CD4-positive, alpha-beta T cell (primary cell): Measurements from ENCODE around the gene SKIL. TPM values are rescaled to one million over a fixed set of nuclear protein-coding genes. Genes with fewer than 3 reads are reported as not detected.
A peak's percentile ranks its signal among the peaks of the same experiment; 100 is the strongest.

ENCODE experiments used
- ATAC-seq: fragments of 200-7000 bp; cut with Tn5 transposase; one replicate; pipeline ENCODE4 v1.10.0; 2022; ENCODE audit warnings: mild to moderate bottlenecking; ENCODE audit not compliant: poor library complexity
- CTCF ChIA-PET: fragments of 350-600 bp; sonication (Branson Sonifier 250); formaldehyde crosslinking; loops from one replicate; lab custom pipeline; 2021; ENCODE audit warnings: antibody characterized with exemption, inconsistent platforms; lab: Charles Lee
- POLR2A ChIA-PET: fragments of 350-600 bp; sonication (Branson Sonifier 250); formaldehyde crosslinking; loops from one replicate; lab custom pipeline; 2021; ENCODE audit warnings: antibody characterized with exemption, inconsistent platforms; lab: Charles Lee
- DNase-seq, 14 experiments: peaks; one replicate each; pipeline ENCODE4 v3.0.0-alpha.2; 2013 to 2020; ENCODE audit warnings: mixed read lengths in 2 of 14
- H3K27ac ChIP-seq, 2 donors: one replicate each; pipeline versions ENCODE4 v1.5.1 to v1.7.0; 2013; ENCODE audit warnings: low read length in 2 of 2, low read depth in 1 of 2, mild to moderate bottlenecking in 1 of 2
- H3K27me3 ChIP-seq, 2 experiments: 1 replicate in 1 of 2; 2 replicates in 1 of 2; pipeline versions ENCODE4 v1.6.1 to v1.7.0; 2013; ENCODE audit warnings: low read length in 2 of 2, control low read depth in 1 of 2, mild to moderate bottlenecking in 1 of 2, moderate library complexity in 1 of 2; ENCODE audit not compliant: insufficient read depth in 2 of 2, control insufficient read depth in 1 of 2
- H3K36me3 ChIP-seq: one replicate; pipeline ENCODE4 v1.6.1; 2013; ENCODE audit warnings: low read length, control low read depth; ENCODE audit not compliant: insufficient read depth
- H3K4me1 ChIP-seq: one replicate; pipeline ENCODE4 v1.6.1; 2013; ENCODE audit warnings: low read length, control low read depth; ENCODE audit not compliant: insufficient read depth
- H3K4me3 ChIP-seq: one replicate; pipeline ENCODE4 v1.5.1; 2013; ENCODE audit warnings: mild to moderate bottlenecking, low read length, moderate library complexity
- H3K9me3 ChIP-seq, 2 experiments: 1 replicate in 1 of 2; 2 replicates in 1 of 2; pipeline versions ENCODE4 v1.6.1 to v1.7.0; 2013; ENCODE audit warnings: low read length in 2 of 2, mild to moderate bottlenecking in 2 of 2, control low read depth in 1 of 2, moderate library complexity in 1 of 2; ENCODE audit not compliant: control insufficient read depth in 1 of 2, insufficient read depth in 1 of 2
- H3K27ac Mint-ChIP-seq: one replicate; pipeline ENCODE4 v1.8.0; 2020; ENCODE audit warnings: mixed read lengths
- H3K27me3 Mint-ChIP-seq: one replicate; pipeline ENCODE4 v1.8.0; 2021; ENCODE audit warnings: mixed read lengths
- H3K36me3 Mint-ChIP-seq: one replicate; pipeline ENCODE4 v1.8.0; 2021; ENCODE audit warnings: low read depth, mixed read lengths
- H3K4me1 Mint-ChIP-seq: one replicate; pipeline ENCODE4 v1.8.0; 2021; ENCODE audit warnings: low read depth, mixed read lengths
- H3K4me3 Mint-ChIP-seq: one replicate; pipeline ENCODE4 v1.8.0; 2020; ENCODE audit warnings: mild to moderate bottlenecking, mixed read lengths
- H3K9me3 Mint-ChIP-seq: one replicate; pipeline ENCODE4 v1.8.0; 2020; ENCODE audit warnings: mixed read lengths
- intact Hi-C, 2 experiments: fragments of 100-400 bp; cut with DNase I in 1 of 2; cut with micrococcal nuclease in 1 of 2; formaldehyde crosslinking; loops; one replicate each; pipeline versions ENCODE4 v1.15.1 to v1.9.0; 2023 to 2025; cut with DNase I, micrococcal nuclease
- total RNA-seq, 174 experiments: library from RNA in 2 of 174; stranded (reverse) in 2 of 174; gene quantifications; one replicate each; pipeline ENCODE4 v1.2.3 and lab custom pipeline; 2021 to 2026
- TF ChIP-seq, protein P1 (sequence below): fragments of 200-600 bp; IDR thresholded peaks from one replicate; pipeline ENCODE4 v1.8.0; 2022; ENCODE audit warnings: antibody characterized with exemption, mild to moderate bottlenecking

SKIL gene
- total RNA-seq, 2 experiments from 2014 or later: 121 to 130 TPM

DNA sequence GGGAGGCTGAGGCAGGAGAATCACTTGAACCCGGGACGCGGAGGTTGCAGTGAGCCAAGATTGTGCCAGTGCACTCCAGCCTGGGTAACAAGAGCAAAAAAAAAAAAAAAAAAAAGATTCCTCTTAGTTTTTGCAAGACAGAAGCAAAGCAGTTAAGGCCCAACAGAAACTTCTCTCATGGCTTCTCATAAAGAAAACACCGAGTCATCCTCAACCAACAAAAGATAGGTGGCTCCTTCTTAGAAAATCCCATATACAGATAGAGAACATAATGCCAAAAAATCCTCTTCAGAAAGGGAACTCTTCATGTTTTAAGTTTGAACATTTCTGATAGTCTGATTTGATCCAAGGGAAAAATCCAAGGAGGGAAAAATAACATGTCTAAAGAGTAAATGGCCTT, 12.5 kb upstream of the SKIL start:
- Histone ChIP-seq H3K4me1 (no peaks in the 10 kb centered on the region), H3K27me3 (no peaks in the 10 kb centered on the region), H3K9me3 (no peaks in the 10 kb centered on the region), H3K36me3 (no peaks in the 10 kb centered on the region), H3K4me3 (no peak overlapping the region), H3K27ac (no peak overlapping the region)
- ATAC-seq (no peak), DNase-seq (no peak)
- ChIA-PET CTCF (no interaction called here), POLR2A (no interaction called here)
- no peak overlapping the region for H3K27ac Mint-ChIP-seq
- TF ChIP-seq, protein P1, sequence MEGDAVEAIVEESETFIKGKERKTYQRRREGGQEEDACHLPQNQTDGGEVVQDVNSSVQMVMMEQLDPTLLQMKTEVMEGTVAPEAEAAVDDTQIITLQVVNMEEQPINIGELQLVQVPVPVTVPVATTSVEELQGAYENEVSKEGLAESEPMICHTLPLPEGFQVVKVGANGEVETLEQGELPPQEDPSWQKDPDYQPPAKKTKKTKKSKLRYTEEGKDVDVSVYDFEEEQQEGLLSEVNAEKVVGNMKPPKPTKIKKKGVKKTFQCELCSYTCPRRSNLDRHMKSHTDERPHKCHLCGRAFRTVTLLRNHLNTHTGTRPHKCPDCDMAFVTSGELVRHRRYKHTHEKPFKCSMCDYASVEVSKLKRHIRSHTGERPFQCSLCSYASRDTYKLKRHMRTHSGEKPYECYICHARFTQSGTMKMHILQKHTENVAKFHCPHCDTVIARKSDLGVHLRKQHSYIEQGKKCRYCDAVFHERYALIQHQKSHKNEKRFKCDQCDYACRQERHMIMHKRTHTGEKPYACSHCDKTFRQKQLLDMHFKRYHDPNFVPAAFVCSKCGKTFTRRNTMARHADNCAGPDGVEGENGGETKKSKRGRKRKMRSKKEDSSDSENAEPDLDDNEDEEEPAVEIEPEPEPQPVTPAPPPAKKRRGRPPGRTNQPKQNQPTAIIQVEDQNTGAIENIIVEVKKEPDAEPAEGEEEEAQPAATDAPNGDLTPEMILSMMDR: no peak
- H3K4me3 Mint-ChIP-seq: no peak overlapping the region
- intact Hi-C loops: no loop called here
- H3K36me3 Mint-ChIP-seq: no peaks in the 10 kb centered on the region
- H3K4me1 Mint-ChIP-seq: peaks cover 3% of the 10 kb centered on the region
- H3K9me3 Mint-ChIP-seq: no peaks in the 10 kb centered on the region
- H3K27me3 Mint-ChIP-seq: no peaks in the 10 kb centered on the region

DNA sequence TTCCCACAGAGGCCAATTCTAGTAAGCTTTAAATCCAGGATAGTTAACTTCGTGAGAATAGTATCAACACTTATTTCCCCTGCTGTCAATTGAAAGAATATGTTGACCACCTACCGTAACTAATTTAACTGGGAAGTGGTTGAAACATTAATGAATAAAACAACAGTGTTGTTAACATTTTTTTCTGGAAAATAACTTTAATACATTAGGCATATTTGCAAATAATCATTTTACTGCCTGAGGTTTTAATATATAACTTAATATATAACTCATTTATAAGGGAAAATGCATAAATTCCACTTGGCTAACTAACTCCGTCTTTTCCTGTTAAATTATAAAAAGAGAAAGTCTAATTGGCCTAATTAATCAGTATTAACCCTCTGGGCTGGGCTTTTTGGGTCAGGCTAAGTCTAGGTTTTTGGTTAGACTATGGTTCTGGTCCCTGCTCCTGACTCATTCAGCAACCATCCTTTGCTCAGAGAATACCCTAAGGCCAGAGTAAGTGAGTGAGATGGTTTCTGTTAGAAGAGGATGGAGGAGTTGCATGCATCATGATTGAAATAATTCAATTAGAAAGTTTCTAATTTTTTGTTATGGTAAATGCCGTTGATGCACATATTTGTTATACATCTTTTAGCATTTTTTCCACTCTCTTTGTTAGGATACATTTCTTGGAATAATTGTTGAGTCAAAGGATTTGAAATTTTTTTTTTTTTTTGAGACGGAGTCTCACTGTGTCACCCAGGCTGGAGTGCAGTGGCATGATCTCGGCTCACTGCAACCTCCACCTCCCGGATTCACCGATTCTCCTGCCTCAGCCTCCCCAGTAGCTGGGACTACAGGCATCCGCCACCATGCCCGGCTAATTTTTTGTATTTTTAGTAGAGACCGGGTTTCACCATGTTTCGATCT, 10.8 kb upstream of the SKIL start:
- Mint-ChIP-seq H3K4me1 (peaks cover 11% of the 10 kb centered on the region), H3K4me3 (no peak overlapping the region), H3K27ac (no peak overlapping the region), H3K27me3 (no peaks in the 10 kb centered on the region), H3K36me3 (no peaks in the 10 kb centered on the region), H3K9me3 (no peaks in the 10 kb centered on the region)
- ChIA-PET CTCF (interaction anchor here (1.2 kb wide), 1 partner anchor 10 kb away, joined by 3 read pairs; no protein-coding TSS in a partner anchor), POLR2A (no interaction called here)
- H3K27ac ChIP-seq: no peak overlapping the region
- TF ChIP-seq, protein P1: no peak
- ATAC-seq: no peak
- intact Hi-C loops: no loop called here
- H3K4me3 ChIP-seq: no peak overlapping the region
- no peaks in the 10 kb centered on the region for H3K36me3 ChIP-seq
- H3K27me3 ChIP-seq: no peaks in the 10 kb centered on the region
- H3K9me3 ChIP-seq: no peaks in the 10 kb centered on the region
- DNase-seq: no peak
- no peaks in the 10 kb centered on the region for H3K4me1 ChIP-seq

DNA sequence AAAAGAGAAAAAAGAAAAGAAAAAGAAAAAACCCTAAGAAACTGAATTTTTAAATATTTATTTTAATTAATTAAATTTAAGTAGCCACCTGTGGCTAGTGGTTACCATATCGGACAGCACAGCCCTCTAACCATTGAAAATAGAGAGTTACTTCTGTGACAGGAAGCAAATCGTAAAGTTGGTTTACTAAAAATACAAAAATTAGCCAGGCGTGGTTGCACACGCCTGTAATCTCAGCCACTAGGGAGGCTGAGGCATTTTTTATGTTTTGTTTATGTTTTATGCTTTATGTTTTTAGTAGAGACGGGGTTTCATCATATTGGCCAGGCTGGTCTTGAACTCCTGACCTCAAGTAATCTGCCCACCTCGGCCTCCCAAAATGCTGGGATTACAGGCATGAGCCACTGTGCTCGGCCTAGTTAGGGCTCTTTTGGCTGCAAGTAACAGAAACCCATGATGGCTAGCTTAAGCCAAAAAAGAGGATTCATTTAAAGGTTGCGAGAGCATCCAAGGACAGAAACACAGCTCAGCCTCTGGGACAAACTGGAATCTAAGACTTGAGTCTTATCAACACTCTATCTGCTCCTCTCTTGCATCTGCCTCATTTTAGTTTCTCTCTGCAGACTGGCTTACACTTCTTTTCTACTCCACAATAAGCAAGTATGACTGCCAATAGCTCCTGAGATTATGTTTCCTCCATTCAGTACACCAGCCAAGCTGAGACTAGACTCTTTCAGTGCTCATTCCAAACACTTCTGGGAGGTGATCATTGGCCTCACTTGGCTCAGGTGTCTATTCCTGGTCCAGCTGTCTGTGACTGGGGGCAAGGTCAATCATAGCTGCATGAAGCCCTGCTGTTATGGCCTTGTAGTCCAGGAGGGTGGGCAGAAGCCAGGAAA, 6.8 kb upstream of the SKIL start:
- CTCF ChIA-PET: interaction anchor here (1.0 to 1.3 kb wide), 2 partner anchors 59 to 63 kb away, joined by 3 read pairs; no protein-coding TSS in a partner anchor
- Histone ChIP-seq H3K27me3 (no peaks in the 10 kb centered on the region), H3K27ac (no peak overlapping the region), H3K36me3 (no peaks in the 10 kb centered on the region), H3K4me1 (peaks cover under 1% of the 10 kb centered on the region), H3K9me3 (no peaks in the 10 kb centered on the region), H3K4me3 (no peak overlapping the region)
- no peak for DNase-seq
- H3K4me3 Mint-ChIP-seq: no peak overlapping the region
- peaks cover 24% of the 10 kb centered on the region for H3K4me1 Mint-ChIP-seq
- no peaks in the 10 kb centered on the region for H3K9me3 Mint-ChIP-seq
- no peak for ATAC-seq
- H3K27ac Mint-ChIP-seq: peak overlapping the region; percentile 14
- H3K27me3 Mint-ChIP-seq: no peaks in the 10 kb centered on the region
- H3K36me3 Mint-ChIP-seq: no peaks in the 10 kb centered on the region
- TF ChIP-seq, protein P1: no peak
- intact Hi-C loops: loop anchor here in 1 of 2 experiments (10.0 kb wide), 1 partner anchor 586 kb away; the partner anchor contains the start of genes ACTRT3 and TERC
- POLR2A ChIA-PET: no interaction called here
